Activated CD4-positive, alpha-beta T cell treated with anti-CD3 and anti-CD28 coated beads for 36 hours (primary cell): ENCODE results near the gene ZNF160. TPM values are rescaled to one million over a fixed set of nuclear protein-coding genes. Genes with fewer than 3 reads are reported as not detected.
A peak's percentile ranks its signal among the peaks of the same experiment; 100 is the strongest.
"Not testable (repeated sequence)": the region's sequence is repeated elsewhere in the genome, so short reads cannot be mapped to it uniquely, and the experiment has no call there.

Experiments used
- ATAC-seq: fragments of 200-7000 bp; cut with Tn5 transposase; one replicate; pipeline ENCODE4 v1.10.0; 2021; ENCODE audit warnings: mild to moderate bottlenecking, moderate library complexity
- CTCF ChIA-PET: fragments of 350-600 bp; sonication (Branson Sonifier 250); formaldehyde crosslinking; loops from one replicate; lab custom pipeline; 2021; ENCODE audit warnings: antibody characterized with exemption; lab: Charles Lee
- POLR2A ChIA-PET: fragments of 350-600 bp; sonication (Branson Sonifier 250); formaldehyde crosslinking; loops from one replicate; lab custom pipeline; 2021; ENCODE audit warnings: antibody characterized with exemption, inconsistent platforms; lab: Charles Lee
- DNase-seq: peaks from one replicate; pipeline ENCODE4 v3.0.0-alpha.2; 2020
- H3K27ac Mint-ChIP-seq: one replicate; pipeline ENCODE4 v1.8.0; 2021; ENCODE audit warnings: mixed read lengths
- H3K27me3 Mint-ChIP-seq: one replicate; pipeline ENCODE4 v1.8.0; 2021; ENCODE audit warnings: mixed read lengths
- H3K36me3 Mint-ChIP-seq: one replicate; pipeline ENCODE4 v1.8.0; 2021; ENCODE audit warnings: low read depth, mixed read lengths
- H3K4me1 Mint-ChIP-seq: one replicate; pipeline ENCODE4 v1.8.0; 2021; ENCODE audit warnings: mixed read lengths
- H3K4me3 Mint-ChIP-seq: one replicate; pipeline ENCODE4 v1.8.0; 2021; ENCODE audit warnings: mild to moderate bottlenecking, moderate library complexity, mixed read lengths
- H3K9me3 Mint-ChIP-seq: one replicate; pipeline ENCODE4 v1.8.0; 2021; ENCODE audit warnings: low read depth, mixed read lengths
- intact Hi-C, 2 experiments: fragments of 100-400 bp; cut with DNase I in 1 of 2; cut with micrococcal nuclease in 1 of 2; formaldehyde crosslinking; loops; one replicate each; pipeline versions ENCODE4 v1.14.2 to v1.15.1; 2022 to 2024; cut with DNase I, micrococcal nuclease
- total RNA-seq, 2 experiments: library from RNA; stranded (reverse); gene quantifications; one replicate each; pipeline ENCODE4 v1.2.3, GENCODE V29; 2021

The ZNF160 gene
- total RNA-seq, 2 experiments from 2014 or later: 42.2 to 53.0 TPM

DNA sequence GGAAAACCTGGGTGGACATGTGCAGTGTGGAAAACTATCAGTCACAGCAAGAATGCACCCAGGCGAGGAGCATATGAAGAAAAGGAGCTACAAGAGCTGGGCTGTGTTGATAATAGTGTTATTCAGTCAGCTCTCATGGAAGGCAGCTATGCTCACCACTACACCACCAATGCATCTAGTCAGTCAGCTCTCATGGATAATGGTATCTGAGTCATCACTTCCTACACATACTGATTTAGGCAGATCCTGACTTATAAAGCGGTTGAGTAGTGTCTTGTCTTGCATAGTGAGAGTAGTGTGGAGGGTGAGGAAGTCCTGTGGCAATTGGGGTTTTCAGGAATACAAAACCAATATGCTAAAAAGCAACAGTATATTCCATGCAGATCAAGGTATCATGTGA, 9.1 kb upstream of the ZNF160 start:
- POLR2A ChIA-PET: no interaction called here
- ATAC-seq (no peak), DNase-seq (no peak)
- Mint-ChIP-seq H3K4me3 (no peak overlapping the region), H3K36me3 (peaks cover 74% of the 10 kb centered on the region), H3K4me1 (no peaks in the 10 kb centered on the region), H3K27ac (no peak overlapping the region), H3K27me3 (no peaks in the 10 kb centered on the region), H3K9me3 (peaks cover 52% of the 10 kb centered on the region)
- CTCF ChIA-PET: no interaction called here
- intact Hi-C loops: no loop called here

DNA sequence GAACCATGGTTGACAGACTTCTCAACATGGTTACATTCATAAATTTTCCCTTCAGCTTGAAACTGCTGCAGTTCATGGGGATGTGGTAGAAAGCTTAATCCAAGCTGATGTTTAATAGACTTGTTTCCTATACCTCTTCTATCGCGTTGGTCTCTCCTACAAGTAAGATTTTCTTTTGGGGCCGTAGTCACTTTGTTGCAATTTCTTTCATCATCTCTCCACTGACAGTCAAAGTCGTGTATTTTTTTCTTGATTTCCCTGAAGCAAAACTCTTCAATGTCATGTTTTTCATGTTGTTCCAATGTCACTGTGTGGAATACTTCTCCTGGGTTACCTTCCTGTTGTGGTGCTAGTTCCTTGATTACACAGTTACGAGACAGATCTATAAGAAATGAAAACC, 6.3 kb upstream of the ZNF160 start:
- Mint-ChIP-seq H3K4me3 (no peak overlapping the region), H3K9me3 (peaks cover 44% of the 10 kb centered on the region), H3K27ac (no peak overlapping the region), H3K27me3 (no peaks in the 10 kb centered on the region), H3K36me3 (peaks cover 49% of the 10 kb centered on the region), H3K4me1 (no peaks in the 10 kb centered on the region)
- intact Hi-C loops: loop anchor here in 1 of 2 experiments (10.0 kb wide), 1 partner anchor 1085 kb away; the partner anchor contains the start of gene TSEN34
- DNase-seq (no peak), ATAC-seq (no peak)
- ChIA-PET CTCF (no interaction called here), POLR2A (no interaction called here)

DNA sequence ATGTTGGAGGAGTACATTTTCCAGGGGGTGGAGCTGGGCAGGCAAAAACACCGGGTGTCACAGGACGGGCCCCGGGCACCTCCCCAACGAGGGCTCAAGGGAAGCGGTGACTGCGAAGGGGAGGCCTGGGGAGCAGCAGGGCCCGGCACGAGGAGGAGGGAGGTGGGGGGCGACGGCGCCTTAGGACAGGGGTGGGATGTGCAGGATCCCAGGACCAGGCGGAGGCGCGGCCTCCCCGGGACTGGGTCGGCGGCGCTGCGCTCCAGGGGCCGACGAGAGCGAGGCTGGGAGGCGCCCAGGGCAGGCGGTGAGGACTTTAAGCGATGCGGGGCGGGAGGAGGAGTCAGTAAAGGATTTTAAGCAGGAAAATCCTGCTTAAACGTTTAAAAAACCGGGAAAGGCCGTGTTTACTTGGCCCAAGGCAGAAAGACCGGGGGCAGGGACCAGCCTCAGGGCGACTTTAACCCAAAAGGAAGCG, 427 bp downstream of the ZNF160 start:
- Mint-ChIP-seq H3K27me3 (no peaks in the 10 kb centered on the region), H3K27ac (peak overlapping the region; percentile 91), H3K4me1 (peaks cover 24% of the 10 kb centered on the region), H3K9me3 (peaks cover 9% of the 10 kb centered on the region), H3K4me3 (peak overlapping the region; percentile 87), H3K36me3 (peaks cover 42% of the 10 kb centered on the region)
- ChIA-PET CTCF (no interaction called here), POLR2A (no interaction called here)
- ATAC-seq: peak; percentile 11
- DNase-seq: peak; percentile 61
- intact Hi-C loops: loop anchor here (1.0 to 10.0 kb wide), 23 partner anchors 56 to 1092 kb away; partner anchors contain the start of genes ZNF347 (in 2 of the 2), ZNF665 (in 2 of the 2), ZNF816 (in 2 of the 2) and PPP2R1A (in 1 of the 2)

DNA sequence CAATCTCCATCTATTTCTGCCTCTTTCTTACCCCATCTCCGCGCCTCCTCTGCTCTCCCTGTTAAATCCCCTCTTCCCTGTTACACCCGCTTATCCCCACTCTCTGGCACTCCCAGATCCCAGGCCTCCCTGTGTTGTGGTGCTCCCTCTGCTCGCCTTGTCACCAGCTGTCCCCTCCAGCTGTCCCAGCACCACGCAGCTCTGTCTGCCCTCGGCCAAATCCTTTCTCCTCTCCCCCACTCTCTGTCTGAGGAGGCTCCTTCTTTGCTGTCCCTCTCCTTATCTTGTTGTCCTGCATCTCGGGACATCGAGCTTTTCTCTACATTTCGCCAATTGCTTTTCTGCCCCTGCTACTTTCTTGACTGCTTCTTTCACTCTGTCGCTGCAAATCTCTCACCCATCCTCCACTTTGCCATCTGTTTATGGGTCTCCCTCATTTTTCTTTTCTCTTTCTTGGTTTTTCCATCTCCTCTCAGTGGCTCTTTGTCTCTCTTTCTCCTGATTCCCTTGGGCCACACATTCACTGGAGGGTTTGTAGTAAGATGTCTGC, 941 bp downstream of the ZNF160 start:
- ATAC-seq (no peak), DNase-seq (peak; percentile 8)
- ChIA-PET CTCF (no interaction called here), POLR2A (no interaction called here)
- Mint-ChIP-seq H3K27ac (peak overlapping the region; percentile 91), H3K9me3 (peaks cover 6% of the 10 kb centered on the region), H3K27me3 (no peaks in the 10 kb centered on the region), H3K4me3 (peak overlapping the region; percentile 87), H3K36me3 (peaks cover 48% of the 10 kb centered on the region), H3K4me1 (peaks cover 28% of the 10 kb centered on the region)
- intact Hi-C loops: loop anchor here (2.0 to 10.0 kb wide), 5 partner anchors 57 to 1093 kb away; partner anchors contain the start of genes PRPF31 (in 1 of the 2), TFPT (in 1 of the 2), TSEN34 (in 1 of the 2) and ZNF347 (in 1 of the 2)

DNA sequence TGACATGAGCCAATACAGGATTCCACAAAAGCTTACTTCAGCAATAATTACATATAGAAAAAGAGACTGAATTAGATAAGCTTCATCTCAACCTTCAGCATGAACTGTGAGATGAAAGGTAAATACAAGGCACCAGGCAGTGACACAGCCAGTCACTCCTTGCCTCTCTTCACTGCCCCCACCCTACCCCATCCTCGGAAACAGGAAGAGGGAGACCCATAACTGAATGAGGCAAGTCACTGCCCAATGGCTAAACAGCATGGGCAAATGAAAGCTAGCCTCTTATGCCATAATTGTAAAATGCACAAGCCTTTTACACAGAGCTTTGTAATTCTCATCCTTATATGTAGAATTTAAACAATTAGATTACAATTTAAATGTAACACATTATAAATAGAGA, 1.7 kb downstream of the ZNF160 start:
- CTCF ChIA-PET: no interaction called here
- Mint-ChIP-seq H3K27me3 (no peaks in the 10 kb centered on the region), H3K27ac (peak overlapping the region; percentile 91), H3K4me1 (peaks cover 30% of the 10 kb centered on the region), H3K9me3 (peaks cover under 1% of the 10 kb centered on the region), H3K4me3 (peak overlapping the region; percentile 87), H3K36me3 (peaks cover 51% of the 10 kb centered on the region)
- ATAC-seq (no peak), DNase-seq (peak; percentile 57)
- intact Hi-C loops: loop anchor here in 1 of 2 experiments (5.0 to 10.0 kb wide), 3 partner anchors 421 to 1093 kb away; partner anchors contain the start of genes PRPF31, TFPT and TSEN34
- POLR2A ChIA-PET: no interaction called here

DNA sequence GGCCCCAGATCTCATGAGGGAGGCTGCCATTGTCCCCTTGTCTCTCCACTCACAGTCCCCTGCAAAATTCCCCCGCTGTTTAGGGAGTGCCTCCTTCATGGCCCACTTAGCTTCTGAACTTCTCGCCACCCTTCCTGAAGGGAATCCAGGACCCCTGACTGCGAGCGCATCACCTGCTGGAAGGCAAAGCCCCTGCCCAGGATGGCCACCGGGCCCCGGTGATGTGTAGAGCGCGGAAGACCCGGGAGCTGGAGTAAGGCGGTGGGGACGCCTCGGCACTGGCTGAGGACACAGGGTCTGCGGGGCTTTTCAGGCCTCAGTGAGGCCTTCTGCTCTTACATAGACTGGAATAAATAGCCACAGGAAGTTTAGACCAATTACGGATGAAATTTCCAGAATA, 4.7 kb downstream of the ZNF160 start:
- H3K4me1 Mint-ChIP-seq: peaks cover 30% of the 10 kb centered on the region
- H3K9me3 Mint-ChIP-seq, POLR2A ChIA-PET, DNase-seq, CTCF ChIA-PET, ATAC-seq, H3K4me3 Mint-ChIP-seq, H3K27me3 Mint-ChIP-seq, H3K27ac Mint-ChIP-seq, intact Hi-C loops: not testable (repeated sequence)
- H3K36me3 Mint-ChIP-seq: peaks cover 72% of the 10 kb centered on the region

DNA sequence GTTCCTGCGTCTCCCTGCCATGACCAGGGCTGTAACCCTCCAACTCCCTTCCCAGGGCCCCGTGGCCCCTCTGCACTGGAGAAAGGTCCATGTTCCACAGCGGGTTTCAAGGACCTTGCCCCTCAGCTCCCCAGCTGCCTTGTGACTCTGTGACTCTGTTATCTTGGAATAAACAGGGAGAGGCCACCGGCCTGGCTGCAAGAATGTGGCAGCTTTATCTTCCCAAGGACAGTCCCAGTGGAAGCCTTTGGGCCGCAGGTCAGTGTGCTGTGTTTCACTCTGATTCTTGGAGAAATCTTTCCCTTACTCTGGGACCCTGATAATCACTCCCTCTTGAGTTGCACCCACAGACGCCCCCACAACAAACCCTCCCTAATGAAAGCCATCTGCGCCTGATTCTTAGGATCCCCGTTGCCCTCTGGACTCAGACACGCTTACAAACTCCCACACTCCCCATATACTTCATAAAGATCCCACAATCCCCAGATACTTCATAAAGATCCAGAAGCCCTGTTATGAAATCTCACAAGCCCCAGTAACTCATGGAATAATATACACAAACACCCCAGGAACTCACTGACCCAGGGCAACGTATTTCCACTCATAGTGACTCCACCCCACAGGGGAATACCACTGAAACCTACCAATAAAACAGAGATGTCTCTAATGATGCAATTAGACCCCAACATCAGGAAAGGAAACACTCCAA, 6.1 kb downstream of the ZNF160 start:
- POLR2A ChIA-PET, CTCF ChIA-PET, H3K9me3 Mint-ChIP-seq, H3K27me3 Mint-ChIP-seq, DNase-seq, H3K27ac Mint-ChIP-seq, ATAC-seq, intact Hi-C loops, H3K4me3 Mint-ChIP-seq: not testable (repeated sequence)
- Mint-ChIP-seq H3K4me1 (peaks cover 24% of the 10 kb centered on the region), H3K36me3 (peaks cover 75% of the 10 kb centered on the region)

DNA sequence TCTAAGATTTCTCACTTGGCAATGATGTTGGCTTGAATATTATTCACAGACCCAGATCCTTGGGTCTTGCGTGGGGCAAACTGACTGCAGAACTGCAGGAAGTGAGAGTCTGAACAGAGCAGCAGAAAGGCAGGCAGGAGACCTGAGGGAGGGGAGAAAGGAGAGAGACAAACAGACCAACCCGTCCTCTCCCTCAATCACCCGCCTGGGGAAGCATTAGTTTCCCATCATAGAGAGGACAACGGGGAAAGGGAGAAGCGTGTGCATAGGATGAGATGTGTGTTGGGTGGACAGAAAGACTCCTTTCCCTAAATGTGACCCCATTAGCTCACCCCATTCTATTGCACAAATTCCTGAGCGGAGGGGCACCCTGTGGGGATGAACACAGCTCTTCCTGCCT, 6.6 kb downstream of the ZNF160 start:
- H3K4me1 Mint-ChIP-seq: peaks cover 20% of the 10 kb centered on the region

DNA sequence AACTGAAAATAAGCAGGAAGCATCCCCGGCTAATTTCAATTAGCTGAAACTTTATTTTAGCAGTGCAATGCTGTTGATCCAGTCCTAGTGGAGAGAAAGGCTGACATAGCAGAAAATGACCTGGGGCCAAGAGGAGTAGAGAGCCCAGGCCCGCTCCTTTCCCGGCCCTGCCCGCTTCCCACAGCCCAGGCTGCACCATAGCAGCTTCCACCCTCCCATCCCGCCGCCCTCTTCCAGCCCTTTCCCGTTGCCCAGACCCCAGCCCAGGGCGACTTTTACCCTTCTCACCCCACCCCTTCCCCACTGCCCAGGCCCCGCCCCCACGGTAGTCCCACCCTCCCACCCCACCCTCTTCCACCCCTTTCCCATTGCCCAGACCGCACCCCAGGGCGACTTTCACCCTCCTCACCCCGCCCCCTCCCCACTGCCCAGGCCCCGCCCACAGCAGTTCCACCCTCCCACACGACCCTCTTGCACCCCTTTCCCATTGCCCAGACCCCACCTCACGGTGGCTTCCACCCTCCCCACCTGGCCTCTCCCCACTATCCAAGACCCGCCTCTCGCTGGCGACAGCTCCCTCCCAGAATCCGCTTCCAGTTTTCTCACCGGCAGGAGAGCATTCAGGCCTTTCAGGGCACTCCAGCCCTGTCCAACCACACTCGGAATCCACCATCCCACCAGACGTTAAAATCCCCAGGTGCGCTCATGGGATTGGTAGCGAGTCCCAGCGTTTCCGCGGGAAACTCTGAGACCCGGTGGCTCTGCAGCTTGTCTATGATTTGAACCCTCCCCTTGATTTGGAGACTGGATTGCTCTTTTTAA, 8.3 kb downstream of the ZNF160 start:
- Mint-ChIP-seq H3K27me3 (no peaks in the 10 kb centered on the region), H3K4me1 (peaks cover 18% of the 10 kb centered on the region), H3K9me3 (no peaks in the 10 kb centered on the region), H3K4me3 (no peak overlapping the region), H3K27ac (no peak overlapping the region), H3K36me3 (peaks cover 79% of the 10 kb centered on the region)
- no peak for DNase-seq
- ChIA-PET POLR2A (no interaction called here), CTCF (interaction anchor here (0.7 kb wide), 1 partner anchor 740 kb away, joined by 3 read pairs; no protein-coding TSS in a partner anchor)
- intact Hi-C loops: no loop called here
- ATAC-seq: no peak

More for the DNA sequence above, 6.6 kb downstream of the ZNF160 start:
- POLR2A ChIA-PET, ATAC-seq, H3K4me3 Mint-ChIP-seq, intact Hi-C loops, H3K27ac Mint-ChIP-seq, H3K27me3 Mint-ChIP-seq, H3K9me3 Mint-ChIP-seq, CTCF ChIA-PET, DNase-seq: not testable (repeated sequence)
- peaks cover 74% of the 10 kb centered on the region for H3K36me3 Mint-ChIP-seq

DNA sequence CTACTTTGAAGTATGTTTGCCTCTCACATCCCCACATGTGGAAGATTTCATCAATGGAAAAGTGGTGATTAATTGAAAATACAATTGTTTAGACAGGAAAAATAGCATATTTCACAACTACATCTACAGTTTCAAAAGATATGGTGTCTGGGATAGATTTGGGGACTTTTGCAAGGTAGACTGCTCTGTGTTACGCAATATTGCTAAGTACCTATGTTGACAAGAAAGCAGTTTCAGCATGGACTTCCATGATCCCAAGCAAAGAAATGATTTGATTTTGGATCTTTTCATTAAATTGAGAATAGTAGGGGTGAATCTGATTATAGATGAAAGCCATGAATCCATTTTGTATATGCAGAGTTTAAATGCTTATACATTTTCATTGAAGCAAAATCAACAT, 10.5 kb downstream of the ZNF160 start:
- ChIA-PET CTCF (no interaction called here), POLR2A (no interaction called here)
- H3K36me3 Mint-ChIP-seq: peaks cover 79% of the 10 kb centered on the region
- ATAC-seq (no peak), DNase-seq (no peak)
- H3K27ac Mint-ChIP-seq: no peak overlapping the region
- peaks cover 5% of the 10 kb centered on the region for H3K4me1 Mint-ChIP-seq
- intact Hi-C loops: no loop called here
- H3K4me3 Mint-ChIP-seq: no peak overlapping the region
- H3K9me3 Mint-ChIP-seq: no peaks in the 10 kb centered on the region
- no peaks in the 10 kb centered on the region for H3K27me3 Mint-ChIP-seq
